GM12874 (cell line): ENCODE data around the gene OSCP1.

Source experiments
- CTCF ChIP-seq: IDR thresholded peaks from 2 replicates; pipeline ENCODE4 v1.5.1; 2011; ENCODE audit warnings: low read depth, mild to moderate bottlenecking, control low read depth, low read length, moderate library complexity; ENCODE audit not compliant: insufficient read depth

Gene OSCP1

GRCh38 chr1:36476945-36477344 is 26.7 kb upstream of the OSCP1 start:
- no peak for TF ChIP-seq CTCF

GRCh38 chr1:36475910-36476604 is 25.8 kb upstream of the OSCP1 start:
- no peak for TF ChIP-seq CTCF

GRCh38 chr1:36475341-36475740 is 25.1 kb upstream of the OSCP1 start:
- TF ChIP-seq CTCF, result no peak

- TF ChIP-seq CTCF, result no peak
These were observed 22.4 kb upstream of the OSCP1 start for GRCh38 chr1:36472656-36473055.

- no peak for TF ChIP-seq CTCF
These were observed 21.8 kb upstream of the OSCP1 start for GRCh38 chr1:36471830-36472641.

- TF ChIP-seq CTCF, result no peak
These were observed 18.9 kb upstream of the OSCP1 start for GRCh38 chr1:36469163-36469562.

GRCh38 chr1:36467700-36468455 is 17.6 kb upstream of the OSCP1 start:
- no peak for TF ChIP-seq CTCF
